ENCODE data around the gene CYP27C1. TPM values are rescaled to one million over a fixed set of nuclear protein-coding genes. Genes with fewer than 3 reads are reported as not detected.

CYP27C1 gene
- total and polyA plus RNA-seq, 2 experiments from 2014 or later = 1.8 to 2.9 TPM

DNA sequence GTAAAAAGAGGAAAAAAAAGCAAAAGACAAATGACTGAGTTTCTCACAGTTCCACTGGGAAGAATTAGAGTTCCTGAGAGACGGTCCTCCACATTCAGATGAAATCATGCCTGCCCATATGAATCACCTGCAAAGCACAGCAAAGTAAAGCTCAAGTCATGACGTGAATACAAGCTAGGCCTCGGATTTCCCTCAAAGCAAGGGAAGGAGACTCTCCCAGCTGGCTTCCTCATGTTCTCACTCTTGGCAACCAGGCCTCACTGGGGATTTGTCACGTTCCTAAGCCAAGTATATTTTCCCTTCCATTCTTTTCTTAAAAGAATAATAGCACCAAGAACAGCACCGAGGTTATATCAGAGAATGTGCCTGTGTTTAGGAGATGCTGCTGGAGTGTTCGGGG, 47.0 kb downstream of the CYP27C1 start (continued):
- TF ChIP-seq ZNF462 (CRISPR knock-in tag; IDR thresholded peaks at IDR 0.05) = no peak
- TF ChIP-seq STAT1 (IDR thresholded peaks at IDR 0.05; ENCODE audit: unreplicated experiment) = no peak
- no peak for TF ChIP-seq CTCF (conservative IDR thresholded peaks at IDR 0.05; ENCODE audit: low read depth in 2 of 2)
- no peak for TF ChIP-seq ETS1 (IDR thresholded peaks at IDR 0.05)
- no peak for TF ChIP-seq CREB1 (CRISPR knock-in tag; IDR thresholded peaks at IDR 0.05; ENCODE audit: low read depth)
- TF ChIP-seq JUNB (IDR thresholded peaks at IDR 0.05; ENCODE audit: unreplicated experiment) = no peak
- TF ChIP-seq EZH2phosphoT487 (IDR thresholded peaks at IDR 0.05; ENCODE audit: unreplicated experiment) = no peak
- no peak for TF ChIP-seq REST (IDR thresholded peaks at IDR 0.05; ENCODE audit: unreplicated experiment)
- TF ChIP-seq ZNF114 (CRISPR knock-in tag; IDR thresholded peaks at IDR 0.05) = no peak

All from GM23338 (cell line).